GM12878 (cell line): Measurements from ENCODE around the gene CACHD1. TPM values are rescaled to one million over a fixed set of nuclear protein-coding genes. Genes with fewer than 3 reads are reported as not detected.

ENCODE experiments used
- ATAC-seq: fragments of 200-7000 bp; cut with Tn5 transposase; 3 replicates; pipeline ENCODE4 v1.9.1; 2020; ENCODE audit warnings: mild to moderate bottlenecking, moderate library complexity
- BruUV-seq: library from RNA; stranded (reverse); fragments of 400-500 nt; replicated peaks from 2 replicates; lab custom pipeline; 2021; lab: Mats Ljungman, UMichigan
- CTCF ChIA-PET: fragments of 300-600 bp; sonication (Branson Sonifier 250); formaldehyde crosslinking; extraction: SDS; loops from one replicate; lab custom pipeline; 2021; ENCODE audit warnings: inconsistent platforms; lab: Yijun Ruan, JAX
- POLR2A ChIA-PET: fragments of 350-600 bp; formaldehyde crosslinking; extraction: SDS; loops from one replicate; lab custom pipeline; 2021; ENCODE audit warnings: inconsistent platforms; lab: Charles Lee
- RAD21 ChIA-PET: fragments of 300-600 bp; sonication (Branson Sonifier 250); formaldehyde crosslinking; loops from one replicate; lab custom pipeline; 2023; ENCODE audit warnings: antibody characterized with exemption; ENCODE audit not compliant: unreplicated experiment; lab: Charles Lee
- SMC1A ChIA-PET: fragments of 300-600 bp; sonication (Branson Sonifier 250); formaldehyde crosslinking; loops from one replicate; lab custom pipeline; 2023; ENCODE audit not compliant: unreplicated experiment, uncharacterized antibody; lab: Charles Lee
- DNase-seq: peaks from one replicate; pipeline ENCODE4 v3.0.0-alpha.2; 2011; ENCODE audit warnings: low read depth, low spot score
- FAIRE-seq: peaks from 3 replicates; lab custom pipeline; 2011; peaks lifted over from hg19 to GRCh38; lab: Jason Lieb, UNC
- H2AFZ ChIP-seq: 2 replicates; pipeline ENCODE4 v1.6.0; 2011; ENCODE audit warnings: low read depth, low read length, control low read depth; ENCODE audit not compliant: control insufficient read depth
- H3K27ac ChIP-seq: 2 replicates; pipeline ENCODE4 v1.5.1; 2011; ENCODE audit warnings: control low read depth; ENCODE audit not compliant: control insufficient read depth, insufficient read depth
- H3K27me3 ChIP-seq, 2 experiments: replicated peaks in 1 of 2; 2 replicates each; pipeline versions ENCODE4 v1.6.0 to v1.6.1; 2011; ENCODE audit warnings: low read length in 1 of 2; ENCODE audit not compliant: control insufficient read depth in 2 of 2, insufficient read depth in 2 of 2
- H3K36me3 ChIP-seq, 2 experiments: 2 replicates each; pipeline ENCODE4 v1.5.1; 2011; ENCODE audit warnings: low read length in 1 of 2; ENCODE audit not compliant: control insufficient read depth in 2 of 2, insufficient read depth in 2 of 2
- H3K4me1 ChIP-seq: 2 replicates; pipeline ENCODE4 v1.6.1; 2011; ENCODE audit warnings: mild to moderate bottlenecking, low read length, moderate library complexity, mixed read lengths; ENCODE audit not compliant: control insufficient read depth, insufficient read depth
- H3K4me2 ChIP-seq: 2 replicates; pipeline ENCODE4 v1.6.0; 2011; ENCODE audit warnings: control low read depth; ENCODE audit not compliant: control insufficient read depth, insufficient read depth
- H3K4me3 ChIP-seq: fragments of 200-600 bp; sonication (generic); 2 replicates; pipeline ENCODE4 v1.5.1; 2016
- H3K79me2 ChIP-seq: 2 replicates; pipeline ENCODE4 v1.6.0; 2011; ENCODE audit warnings: low read length; ENCODE audit not compliant: control insufficient read depth, insufficient read depth
- H3K9ac ChIP-seq: 2 replicates; pipeline ENCODE4 v1.8.0; 2011; ENCODE audit warnings: low read length, control low read depth, mixed read lengths; ENCODE audit not compliant: control insufficient read depth, insufficient read depth
- H3K9me3 ChIP-seq: replicated peaks from 3 replicates; pipeline ENCODE4 v1.5.1; 2011; ENCODE audit warnings: mild to moderate bottlenecking, low read length; ENCODE audit not compliant: control insufficient read depth, insufficient read depth
- H4K20me1 ChIP-seq: 2 replicates; pipeline ENCODE4 v1.6.0; 2011; ENCODE audit not compliant: control insufficient read depth, insufficient read depth
- BHLHE40 ChIP-seq, 2 experiments: fragments of 450-650 bp in 1 of 2; IDR thresholded peaks; 2 replicates each; pipeline ENCODE4 v1.6.1; 2011 to 2017; ENCODE audit warnings: low read depth in 2 of 2, borderline replicate concordance in 1 of 2, improper control_type of control experiment in 1 of 2, low read length in 1 of 2, mild to moderate bottlenecking in 1 of 2
- BMI1 ChIP-seq: fragments of 450-650 bp; IDR thresholded peaks from 2 replicates; pipeline ENCODE4 v1.6.1; 2016; ENCODE audit warnings: mild to moderate bottlenecking, moderate library complexity, borderline replicate concordance
- BRCA1 ChIP-seq: IDR thresholded peaks from 2 replicates; pipeline ENCODE4 v1.6.1; 2011; ENCODE audit warnings: low read depth, low read length, improper control_type of control experiment
- CHD1 ChIP-seq: IDR thresholded peaks from 2 replicates; pipeline ENCODE4 v1.6.1; 2012; ENCODE audit warnings: low read depth, low read length, improper control_type of control experiment
- ETV6 ChIP-seq, 2 experiments: fragments of 450-650 bp in 1 of 2; IDR thresholded peaks in 1 of 2; conservative IDR thresholded peaks in 1 of 2; 2 replicates each; pipeline ENCODE4 v1.6.1; 2014; ENCODE audit warnings: antibody characterized with exemption in 1 of 2, borderline replicate concordance in 1 of 2, low read depth in 1 of 2, mild to moderate bottlenecking in 1 of 2, moderate library complexity in 1 of 2
- IKZF1 ChIP-seq: fragments of 450-650 bp; conservative IDR thresholded peaks from 2 replicates; pipeline ENCODE4 v1.6.1; 2017; ENCODE audit warnings: antibody characterized with exemption, mild to moderate bottlenecking
- KAT2A ChIP-seq: conservative IDR thresholded peaks from 2 replicates; pipeline ENCODE4 v1.6.1; 2011; ENCODE audit warnings: low read depth, low read length; ENCODE audit not compliant: control insufficient read depth
- MYB ChIP-seq: fragments of 150-350 bp; IDR thresholded peaks from 2 replicates; pipeline ENCODE4 v1.6.1; 2014; ENCODE audit warnings: mild to moderate bottlenecking, low read depth, low read length, borderline replicate concordance
- NBN ChIP-seq: fragments of 450-650 bp; IDR thresholded peaks from 2 replicates; pipeline ENCODE4 v1.6.1; 2016
- POLR2A ChIP-seq: IDR thresholded peaks from 2 replicates; pipeline ENCODE4 v1.6.1; 2011; ENCODE audit warnings: low read depth, mild to moderate bottlenecking, low read length
- RAD21 ChIP-seq: IDR thresholded peaks from 2 replicates; pipeline ENCODE4 v1.6.1; 2011; ENCODE audit warnings: mild to moderate bottlenecking, low read depth, low read length, moderate library complexity; ENCODE audit not compliant: insufficient read depth
- SRF ChIP-seq, 2 experiments: IDR thresholded peaks; 2 replicates each; pipeline ENCODE4 v1.6.1; 2011; ENCODE audit warnings: low read depth in 2 of 2, low read length in 2 of 2, mild to moderate bottlenecking in 1 of 2, moderate library complexity in 1 of 2
- SUPT20H ChIP-seq: IDR thresholded peaks from 2 replicates; pipeline ENCODE4 v1.6.1; 2011; ENCODE audit warnings: low read depth, mild to moderate bottlenecking, low read length, moderate library complexity, borderline replicate concordance; ENCODE audit not compliant: control insufficient read depth
- SUZ12 ChIP-seq: fragments of 200-600 bp; sonication (generic); IDR thresholded peaks from one replicate; pipeline ENCODE4 v1.6.1; 2018; ENCODE audit warnings: antibody characterized with exemption, mild to moderate bottlenecking; ENCODE audit not compliant: unreplicated experiment
- TCF7 ChIP-seq: IDR thresholded peaks from 2 replicates; pipeline ENCODE4 v1.6.1; 2014; ENCODE audit warnings: antibody characterized with exemption, borderline replicate concordance
- ZNF217 ChIP-seq: fragments of 450-650 bp; IDR thresholded peaks from 2 replicates; pipeline ENCODE4 v1.6.1; 2017; ENCODE audit warnings: antibody characterized with exemption, mild to moderate bottlenecking
- WGBS: methylation state at CpG from one replicate; pipeline ENCODE4 v1.1.6; 2016; ENCODE audit warnings: low lambda C conversion rate; ENCODE audit not compliant: insufficient replicate concordance, insufficient coverage; ENCODE audit errors: missing lambda C conversion rate; 5-methylcytosine and 5-hydroxymethylcytosine counted together
- in situ Hi-C: fragments of 300-500 bp; cut with MboI; formaldehyde crosslinking; loops from 9 replicates; pipeline ENCODE4 v1.14.3; 2018; ENCODE audit warnings: mixed read lengths
- intact Hi-C: fragments of 100-400 bp; cut with micrococcal nuclease; formaldehyde crosslinking; loops from one replicate; pipeline ENCODE4 v1.14.2; 2022; ENCODE audit not compliant: unreplicated experiment
- polyA plus RNA-seq, 11 experiments: library from polyadenylated mRNA; depleted of rRNA in 4 of 11; unstranded in 6 of 11; stranded (reverse) in 5 of 11; fragments of >200 nt; fragmentation: Nextera tagmentation in 4 of 11; fragmentation: Illumina TruSeq in 1 of 11; extraction: Ambion mirVana in 4 of 11; extraction: Trizol in 1 of 11; gene quantifications; 1 replicate in 1 of 11; 2 replicates in 10 of 11; pipeline versions ENCODE4 v1.2.1 to v1.2.3, GENCODE V29; 2011 to 2016; ENCODE audit warnings: inconsistent platforms in 2 of 11, missing spikeins in 2 of 11, low read depth in 1 of 11
- total RNA-seq, 4 experiments: library from RNA; depleted of rRNA in 3 of 4; stranded (reverse); fragments of >200 nt in 3 of 4; fragmentation: Illumina TruSeq in 1 of 4; extraction: Trizol in 1 of 4; gene quantifications; 2 replicates each; pipeline versions ENCODE4 v1.2.1 to v1.2.3, GENCODE V29; 2013 to 2021
- TF ChIP-seq, protein P1 (sequence below): fragments of 450-650 bp; IDR thresholded peaks from 2 replicates; pipeline ENCODE4 v1.6.1; 2017; ENCODE audit warnings: mild to moderate bottlenecking
- TF ChIP-seq, protein P2 (sequence below): fragments of 450-650 bp; IDR thresholded peaks from 2 replicates; pipeline ENCODE4 v1.6.1; 2017; ENCODE audit warnings: borderline replicate concordance
- TF ChIP-seq, protein P3 (sequence below): IDR thresholded peaks from 2 replicates; pipeline ENCODE4 v1.6.1; 2012; ENCODE audit warnings: low read depth, low read length, improper control_type of control experiment

CACHD1 gene
- total and polyA plus RNA-seq, 10 of the 15 experiments (the other 5 are each of a cell fraction or from before 2014, with no cell fraction given) = 0.03 TPM; not detected in 9

DNA sequence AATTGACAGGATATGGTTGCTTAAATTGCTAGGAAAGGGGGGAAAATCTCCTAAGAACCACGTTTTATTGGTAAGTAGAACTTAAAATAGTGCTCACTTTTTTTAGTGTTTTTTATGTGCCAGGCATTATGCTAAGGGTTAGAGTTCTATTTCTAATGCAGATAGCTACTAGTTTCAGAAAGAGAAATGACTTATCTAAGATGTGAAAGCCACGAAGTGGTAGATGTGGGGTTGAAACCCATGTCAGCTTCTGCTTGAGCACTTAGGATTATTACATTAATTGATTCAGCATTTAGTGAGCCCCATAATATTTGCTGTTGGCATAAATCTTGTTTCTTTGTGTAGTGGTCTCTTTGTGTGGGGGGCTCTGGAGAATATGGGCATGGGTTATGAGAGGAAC lies 24.7 kb downstream of the CACHD1 start:
- Histone ChIP-seq H3K9me3 (no peaks in the 10 kb centered on the region), H2AFZ (no peak overlapping the region), H3K9ac (no peak overlapping the region), H3K4me3 (no peak overlapping the region), H3K27ac (no peak overlapping the region), H4K20me1 (no peaks in the 10 kb centered on the region), H3K4me1 (no peaks in the 10 kb centered on the region), H3K79me2 (no peaks in the 10 kb centered on the region), H3K36me3 (no peaks in the 10 kb centered on the region), H3K27me3 (no peaks in the 10 kb centered on the region), H3K4me2 (no peak overlapping the region)
- intact Hi-C loops = no loop called here
- CTCF ChIA-PET = interaction anchor here (0.7 kb wide), 2 partner anchors 156 to 226 kb away, joined by 3 read pairs; no protein-coding TSS in a partner anchor
- in situ Hi-C loops = no loop called here
- FAIRE-seq = no peak
- SMC1A ChIA-PET = no interaction called here
- DNase-seq = no peak
- no TSS peak for BruUV-seq
- TF ChIP-seq SUPT20H (no peak), ZNF217 (no peak), MYB (no peak), KAT2A (no peak), BRCA1 (no peak), CHD1 (no peak), POLR2A (no peak), BMI1 (no peak), RAD21 (no peak), NBN (no peak), SUZ12 (no peak), SRF (IDR thresholded peaks at IDR 0.05; ENCODE audit: low read depth in 2 of 2, low read length in 2 of 2) (no peak), BHLHE40 (IDR thresholded peaks at IDR 0.05; ENCODE audit: borderline replicate concordance in 1 of 2, low read depth in 2 of 2, low read length in 1 of 2) (no peak), ETV6 (conservative IDR thresholded peaks at IDR 0.05 in 1 of 2, IDR thresholded peaks at IDR 0.05 in 1 of 2; ENCODE audit: borderline replicate concordance in 1 of 2, low read depth in 1 of 2) (no peak), TCF7 (no peak), IKZF1 (no peak)
- TF ChIP-seq, protein P1, sequence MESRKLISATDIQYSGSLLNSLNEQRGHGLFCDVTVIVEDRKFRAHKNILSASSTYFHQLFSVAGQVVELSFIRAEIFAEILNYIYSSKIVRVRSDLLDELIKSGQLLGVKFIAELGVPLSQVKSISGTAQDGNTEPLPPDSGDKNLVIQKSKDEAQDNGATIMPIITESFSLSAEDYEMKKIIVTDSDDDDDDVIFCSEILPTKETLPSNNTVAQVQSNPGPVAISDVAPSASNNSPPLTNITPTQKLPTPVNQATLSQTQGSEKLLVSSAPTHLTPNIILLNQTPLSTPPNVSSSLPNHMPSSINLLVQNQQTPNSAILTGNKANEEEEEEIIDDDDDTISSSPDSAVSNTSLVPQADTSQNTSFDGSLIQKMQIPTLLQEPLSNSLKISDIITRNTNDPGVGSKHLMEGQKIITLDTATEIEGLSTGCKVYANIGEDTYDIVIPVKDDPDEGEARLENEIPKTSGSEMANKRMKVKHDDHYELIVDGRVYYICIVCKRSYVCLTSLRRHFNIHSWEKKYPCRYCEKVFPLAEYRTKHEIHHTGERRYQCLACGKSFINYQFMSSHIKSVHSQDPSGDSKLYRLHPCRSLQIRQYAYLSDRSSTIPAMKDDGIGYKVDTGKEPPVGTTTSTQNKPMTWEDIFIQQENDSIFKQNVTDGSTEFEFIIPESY = no peak
- TF ChIP-seq, protein P2, sequence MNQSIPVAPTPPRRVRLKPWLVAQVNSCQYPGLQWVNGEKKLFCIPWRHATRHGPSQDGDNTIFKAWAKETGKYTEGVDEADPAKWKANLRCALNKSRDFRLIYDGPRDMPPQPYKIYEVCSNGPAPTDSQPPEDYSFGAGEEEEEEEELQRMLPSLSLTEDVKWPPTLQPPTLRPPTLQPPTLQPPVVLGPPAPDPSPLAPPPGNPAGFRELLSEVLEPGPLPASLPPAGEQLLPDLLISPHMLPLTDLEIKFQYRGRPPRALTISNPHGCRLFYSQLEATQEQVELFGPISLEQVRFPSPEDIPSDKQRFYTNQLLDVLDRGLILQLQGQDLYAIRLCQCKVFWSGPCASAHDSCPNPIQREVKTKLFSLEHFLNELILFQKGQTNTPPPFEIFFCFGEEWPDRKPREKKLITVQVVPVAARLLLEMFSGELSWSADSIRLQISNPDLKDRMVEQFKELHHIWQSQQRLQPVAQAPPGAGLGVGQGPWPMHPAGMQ = no peak
- TF ChIP-seq, protein P3, sequence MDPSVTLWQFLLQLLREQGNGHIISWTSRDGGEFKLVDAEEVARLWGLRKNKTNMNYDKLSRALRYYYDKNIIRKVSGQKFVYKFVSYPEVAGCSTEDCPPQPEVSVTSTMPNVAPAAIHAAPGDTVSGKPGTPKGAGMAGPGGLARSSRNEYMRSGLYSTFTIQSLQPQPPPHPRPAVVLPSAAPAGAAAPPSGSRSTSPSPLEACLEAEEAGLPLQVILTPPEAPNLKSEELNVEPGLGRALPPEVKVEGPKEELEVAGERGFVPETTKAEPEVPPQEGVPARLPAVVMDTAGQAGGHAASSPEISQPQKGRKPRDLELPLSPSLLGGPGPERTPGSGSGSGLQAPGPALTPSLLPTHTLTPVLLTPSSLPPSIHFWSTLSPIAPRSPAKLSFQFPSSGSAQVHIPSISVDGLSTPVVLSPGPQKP = no peak
- RAD21 ChIA-PET = no interaction called here
- POLR2A ChIA-PET = no interaction called here
- no peak for ATAC-seq
- WGBS = 0% methylated on average over 2 of the region's 2 CpGs
